ENCODE measurements around the gene JPH3.

DNA sequence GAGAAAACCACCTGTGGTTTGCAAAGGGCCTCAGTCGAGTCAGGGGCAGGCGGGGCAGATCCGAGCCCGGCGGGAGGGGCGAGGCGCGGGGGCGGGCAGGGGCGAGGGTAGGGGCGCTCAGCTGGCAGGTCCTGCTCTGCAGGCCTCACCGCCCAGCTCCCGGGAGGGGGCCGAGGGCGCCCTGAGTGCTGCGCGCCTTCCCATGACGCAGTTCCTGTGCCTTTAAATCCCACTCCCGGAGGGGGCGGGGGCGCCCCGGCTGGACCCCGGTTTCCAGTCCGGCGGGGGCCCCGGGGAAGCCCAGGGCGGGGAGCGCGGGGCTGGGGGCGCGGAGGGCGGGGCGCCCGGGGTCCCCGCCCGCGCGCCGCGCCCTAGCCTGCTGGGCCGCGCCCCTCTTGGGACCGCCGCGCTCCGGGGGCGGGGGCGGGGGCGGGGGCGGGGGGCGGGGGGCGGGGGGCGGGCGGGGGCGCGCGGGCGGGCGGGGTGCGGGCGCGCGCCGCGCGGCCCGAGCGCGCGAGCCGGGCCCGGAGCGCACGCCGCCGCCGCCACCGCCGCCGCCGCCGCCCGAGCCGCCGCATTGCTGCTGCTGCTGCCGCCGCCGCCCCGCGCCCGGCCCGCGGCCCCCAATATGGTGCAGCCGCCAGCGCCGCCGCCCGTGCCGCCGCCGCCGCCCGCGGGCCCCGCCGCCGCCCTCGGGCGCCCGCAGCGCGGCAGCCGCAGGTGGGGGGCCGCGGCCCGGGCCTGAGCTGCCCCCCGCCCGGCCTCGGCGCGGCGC is at the start of gene JPH3:
- TF ChIP-seq, protein P1, sequence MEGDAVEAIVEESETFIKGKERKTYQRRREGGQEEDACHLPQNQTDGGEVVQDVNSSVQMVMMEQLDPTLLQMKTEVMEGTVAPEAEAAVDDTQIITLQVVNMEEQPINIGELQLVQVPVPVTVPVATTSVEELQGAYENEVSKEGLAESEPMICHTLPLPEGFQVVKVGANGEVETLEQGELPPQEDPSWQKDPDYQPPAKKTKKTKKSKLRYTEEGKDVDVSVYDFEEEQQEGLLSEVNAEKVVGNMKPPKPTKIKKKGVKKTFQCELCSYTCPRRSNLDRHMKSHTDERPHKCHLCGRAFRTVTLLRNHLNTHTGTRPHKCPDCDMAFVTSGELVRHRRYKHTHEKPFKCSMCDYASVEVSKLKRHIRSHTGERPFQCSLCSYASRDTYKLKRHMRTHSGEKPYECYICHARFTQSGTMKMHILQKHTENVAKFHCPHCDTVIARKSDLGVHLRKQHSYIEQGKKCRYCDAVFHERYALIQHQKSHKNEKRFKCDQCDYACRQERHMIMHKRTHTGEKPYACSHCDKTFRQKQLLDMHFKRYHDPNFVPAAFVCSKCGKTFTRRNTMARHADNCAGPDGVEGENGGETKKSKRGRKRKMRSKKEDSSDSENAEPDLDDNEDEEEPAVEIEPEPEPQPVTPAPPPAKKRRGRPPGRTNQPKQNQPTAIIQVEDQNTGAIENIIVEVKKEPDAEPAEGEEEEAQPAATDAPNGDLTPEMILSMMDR (IDR thresholded peaks at IDR 0.05 in 8 of 11, conservative IDR thresholded peaks at IDR 0.05 in 3 of 11): no peak
- no peak for TF ChIP-seq POLR2A (IDR thresholded peaks at IDR 0.05)
